GM13977 (cell line): Measurements from ENCODE around the gene RIMKLB.
A peak's percentile ranks its signal among the peaks of the same experiment; 100 is the strongest.

Source experiments
- DNase-seq: peaks from one replicate; pipeline ENCODE4 v3.0.0; 2012; ENCODE audit warnings: low spot score
- in situ Hi-C: fragments of 300-500 bp; cut with MboI; formaldehyde crosslinking; loops from one replicate; pipeline ENCODE4 v1.12.0; 2022; ENCODE audit warnings: low sequenced_read_pairs, low pct_unique_long_range_greater_than_20kb, mixed read lengths, inconsistent platforms; ENCODE audit not compliant: unreplicated experiment
- TF ChIP-seq, protein P1 (sequence below): IDR thresholded peaks from 2 replicates; pipeline ENCODE4 v1.5.1; 2012; ENCODE audit warnings: mild to moderate bottlenecking, control low read depth; ENCODE audit not compliant: insufficient read depth; ENCODE audit errors: extremely low read depth, missing control alignments

The RIMKLB gene

DNA sequence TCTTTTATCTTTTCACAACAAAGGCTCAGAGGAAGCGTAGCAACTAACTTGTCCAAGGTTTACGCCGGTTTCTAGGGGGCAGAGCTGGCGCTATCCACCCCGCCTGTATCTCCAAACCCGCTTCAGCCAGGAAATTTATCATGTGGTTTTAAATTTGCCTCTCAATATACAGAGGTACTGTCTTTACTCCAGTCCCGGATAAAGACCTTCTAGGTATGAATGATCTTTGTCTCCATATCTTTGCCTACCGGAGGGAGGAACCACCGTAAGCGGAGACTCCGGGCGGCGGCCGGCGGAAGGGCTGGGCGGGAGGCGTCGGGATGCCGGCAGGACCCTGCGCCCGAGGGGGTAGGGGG is 693 bp upstream of the RIMKLB start:
- DNase-seq, result no peak
- TF ChIP-seq, protein P1, sequence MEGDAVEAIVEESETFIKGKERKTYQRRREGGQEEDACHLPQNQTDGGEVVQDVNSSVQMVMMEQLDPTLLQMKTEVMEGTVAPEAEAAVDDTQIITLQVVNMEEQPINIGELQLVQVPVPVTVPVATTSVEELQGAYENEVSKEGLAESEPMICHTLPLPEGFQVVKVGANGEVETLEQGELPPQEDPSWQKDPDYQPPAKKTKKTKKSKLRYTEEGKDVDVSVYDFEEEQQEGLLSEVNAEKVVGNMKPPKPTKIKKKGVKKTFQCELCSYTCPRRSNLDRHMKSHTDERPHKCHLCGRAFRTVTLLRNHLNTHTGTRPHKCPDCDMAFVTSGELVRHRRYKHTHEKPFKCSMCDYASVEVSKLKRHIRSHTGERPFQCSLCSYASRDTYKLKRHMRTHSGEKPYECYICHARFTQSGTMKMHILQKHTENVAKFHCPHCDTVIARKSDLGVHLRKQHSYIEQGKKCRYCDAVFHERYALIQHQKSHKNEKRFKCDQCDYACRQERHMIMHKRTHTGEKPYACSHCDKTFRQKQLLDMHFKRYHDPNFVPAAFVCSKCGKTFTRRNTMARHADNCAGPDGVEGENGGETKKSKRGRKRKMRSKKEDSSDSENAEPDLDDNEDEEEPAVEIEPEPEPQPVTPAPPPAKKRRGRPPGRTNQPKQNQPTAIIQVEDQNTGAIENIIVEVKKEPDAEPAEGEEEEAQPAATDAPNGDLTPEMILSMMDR, result no peak
- in situ Hi-C loops, result loop anchor here (25.0 kb wide), 1 partner anchor 165 kb away; no protein-coding TSS in a partner anchor

DNA sequence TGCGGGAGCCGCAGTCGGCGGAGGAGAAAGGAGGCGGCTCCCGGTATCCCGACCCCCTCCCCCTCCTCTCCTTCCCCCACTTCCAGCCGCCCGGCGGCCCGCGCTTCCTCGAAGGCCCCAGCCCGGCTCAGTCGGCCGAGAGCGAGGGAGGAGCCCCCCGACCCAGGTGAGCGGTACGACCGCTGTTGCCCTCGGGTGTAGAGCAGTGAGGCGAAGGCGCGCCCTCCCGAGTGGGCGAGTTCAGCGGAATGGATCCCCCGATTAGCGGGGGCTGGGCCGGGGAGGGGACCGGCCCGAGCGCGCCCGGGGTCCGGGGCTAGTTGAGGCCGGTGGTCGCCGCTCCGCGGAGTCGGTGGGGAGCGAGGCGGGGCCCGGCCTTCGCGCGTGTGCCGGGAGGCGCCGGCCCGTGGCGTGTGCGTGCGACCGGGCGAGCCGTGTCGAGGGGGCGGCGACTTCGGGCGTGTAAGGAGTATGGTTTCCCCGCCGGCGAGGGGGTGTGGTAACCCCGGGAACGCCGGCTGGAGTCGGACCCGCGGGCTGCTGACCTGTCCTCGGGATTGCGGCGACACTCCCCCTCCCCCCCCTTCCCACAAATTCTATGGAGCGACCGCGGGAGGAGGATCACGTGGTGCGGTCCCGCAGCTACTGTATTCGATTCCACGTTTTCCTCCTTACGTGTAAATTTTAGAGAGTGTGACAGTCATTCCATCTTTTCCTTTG is 501 bp downstream of the RIMKLB start:
- in situ Hi-C loops, result loop anchor here (25.0 kb wide), 1 partner anchor 164 kb away; no protein-coding TSS in a partner anchor
- TF ChIP-seq, protein P1, result no peak
- DNase-seq, result peak; percentile 53

DNA sequence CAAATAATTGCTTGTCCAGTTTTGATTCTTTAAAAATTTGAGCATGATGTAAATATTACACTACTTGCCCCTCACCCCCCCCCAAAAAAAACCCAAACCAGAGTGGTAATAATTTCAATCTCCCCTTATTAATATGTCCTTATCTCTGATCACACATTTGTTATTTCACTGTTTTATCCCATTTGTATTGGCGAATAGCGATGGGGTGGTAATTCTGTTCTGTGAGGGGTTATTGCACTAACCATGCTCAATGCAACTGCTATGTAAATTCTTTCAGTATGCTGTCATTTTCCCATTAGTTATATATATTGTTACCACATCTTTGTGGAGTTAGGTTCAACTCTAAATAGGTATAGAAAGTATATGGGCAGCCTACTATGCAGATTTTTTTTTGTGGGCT is 1.1 kb downstream of the RIMKLB start:
- DNase-seq, result no peak
- TF ChIP-seq, protein P1, result no peak
- in situ Hi-C loops, result loop anchor here (25.0 kb wide), 1 partner anchor 163 kb away; no protein-coding TSS in a partner anchor

DNA sequence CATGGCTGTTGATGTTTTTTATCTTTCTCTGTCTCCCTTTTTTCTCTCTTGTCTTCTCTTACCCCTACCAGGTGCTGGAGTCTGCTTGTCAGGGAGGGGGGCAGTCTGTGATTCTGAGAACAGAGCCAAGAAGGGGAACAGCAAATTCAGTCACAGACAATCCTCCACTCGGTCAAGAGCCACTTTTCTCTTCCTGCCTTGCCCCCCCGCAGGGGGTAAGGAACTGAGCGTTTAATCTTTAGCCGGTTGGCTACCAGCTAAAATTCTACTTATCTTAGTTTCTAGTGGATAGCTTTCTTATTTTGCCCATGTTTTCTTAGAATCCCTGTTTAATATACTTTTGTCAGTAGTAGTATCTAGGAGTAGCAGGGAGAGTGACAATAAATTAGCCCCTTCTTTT is 1.9 kb downstream of the RIMKLB start:
- TF ChIP-seq, protein P1, result no peak
- no peak for DNase-seq
- in situ Hi-C loops, result loop anchor here (25.0 kb wide), 1 partner anchor 163 kb away; no protein-coding TSS in a partner anchor

DNA sequence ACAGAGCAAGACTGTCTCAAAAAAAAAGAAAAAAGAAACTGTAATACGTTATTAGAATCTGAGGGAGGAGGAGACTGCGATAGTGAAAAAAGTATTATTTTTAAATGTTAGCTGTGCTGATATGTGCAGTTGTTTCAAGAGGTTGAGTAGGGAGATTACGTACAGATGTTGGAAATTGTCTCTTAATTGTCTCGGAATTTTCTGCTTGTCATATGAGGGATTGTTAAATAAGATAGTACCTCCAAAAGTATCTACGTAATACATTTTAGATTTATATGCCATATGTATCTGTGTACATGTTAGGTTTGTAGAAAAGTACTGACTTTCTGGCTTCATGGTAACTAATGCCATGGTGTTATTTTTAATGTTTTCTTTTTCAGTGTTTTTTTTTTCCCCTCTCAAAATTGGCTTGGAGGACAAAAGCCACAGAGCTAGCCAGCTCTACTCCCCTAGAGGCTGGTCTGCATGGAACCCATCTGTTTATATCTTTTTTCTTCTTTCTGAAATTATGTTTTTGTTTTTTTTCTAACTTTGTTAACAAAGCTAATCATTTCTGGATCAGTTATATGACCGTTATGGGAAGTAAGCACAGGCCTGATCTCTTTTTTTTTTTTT is 3.4 kb downstream of the RIMKLB start:
- no peak for DNase-seq
- TF ChIP-seq, protein P1, result no peak
- in situ Hi-C loops, result no loop called here

DNA sequence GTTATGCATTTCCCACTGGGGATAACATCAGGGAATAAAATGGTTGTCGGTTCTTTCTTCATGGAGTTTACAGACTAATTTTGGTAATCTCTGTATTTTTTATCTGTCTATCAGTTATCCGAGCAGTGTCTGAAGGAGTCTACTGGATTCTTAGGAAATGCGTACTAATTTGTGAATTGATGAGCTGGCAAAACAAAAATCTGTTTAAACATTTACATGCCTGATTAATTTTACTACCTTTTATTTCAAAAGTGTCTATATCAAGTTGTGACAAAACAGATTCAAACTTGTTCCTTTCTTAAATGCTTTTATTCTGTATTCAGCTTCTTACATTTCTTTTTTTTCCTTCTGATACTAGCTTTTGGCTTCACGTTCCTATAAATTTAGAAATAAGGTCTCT is 4.4 kb downstream of the RIMKLB start:
- in situ Hi-C loops, result no loop called here
- TF ChIP-seq, protein P1, result no peak
- no peak for DNase-seq
